Measurements from ENCODE around the gene ITSN2.

- TF ChIP-seq CTCF (IDR thresholded peaks at IDR 0.05) (no peak), POLR2A (IDR thresholded peaks at IDR 0.05) (no peak)
These were observed 178.5 kb downstream of the ITSN2 start for GRCh38 chr2:24181849-24182248.
